Glomerular visceral epithelial cell (primary cell): ENCODE measurements around the gene ANTXR2.
A peak's percentile ranks its signal among the peaks of the same experiment; 100 is the strongest.

ENCODE experiments used
- DNase-seq: peaks from one replicate; pipeline ENCODE4 v3.0.0-alpha.2; 2016; ENCODE audit errors: extremely low spot score

ANTXR2 gene

DNA sequence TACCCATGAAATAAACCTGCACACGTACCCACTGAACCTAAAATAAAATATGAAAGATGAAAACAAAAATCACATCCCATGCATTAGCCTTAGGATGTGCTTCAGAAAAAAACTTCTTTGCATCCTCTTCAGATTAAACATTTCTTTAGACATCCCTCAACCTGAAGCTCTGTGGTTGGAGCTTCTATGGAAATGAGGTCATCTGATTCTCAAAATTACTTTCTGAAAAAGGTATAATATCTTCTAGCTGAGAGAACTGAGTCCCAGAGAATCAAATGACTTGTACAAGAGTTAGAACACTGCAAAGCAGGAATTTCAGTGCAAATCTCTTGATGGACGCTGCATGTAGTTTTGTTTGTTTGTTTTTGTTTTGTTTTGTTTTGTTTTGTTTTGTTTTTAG, 19.1 kb upstream of the ANTXR2 start:
- DNase-seq, result no peak

DNA sequence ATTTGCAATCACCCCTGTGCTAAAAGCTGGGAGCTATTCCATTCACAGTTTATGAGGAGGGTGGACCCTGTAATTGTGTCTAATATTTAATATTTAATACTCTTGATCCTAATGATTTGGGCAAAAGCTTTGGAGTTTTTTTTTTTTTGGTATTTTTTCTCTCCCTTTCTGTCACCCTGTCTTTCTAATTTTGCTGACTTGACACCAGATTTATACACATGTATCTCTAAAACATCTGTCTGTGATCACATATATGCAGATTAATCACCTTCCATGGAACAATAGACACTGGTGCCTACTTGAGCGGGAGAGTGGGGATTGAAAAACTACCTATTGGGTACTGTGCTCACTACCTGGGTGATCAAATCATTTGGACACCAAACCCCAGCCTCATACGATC, 18.7 kb upstream of the ANTXR2 start:
- no peak for DNase-seq

DNA sequence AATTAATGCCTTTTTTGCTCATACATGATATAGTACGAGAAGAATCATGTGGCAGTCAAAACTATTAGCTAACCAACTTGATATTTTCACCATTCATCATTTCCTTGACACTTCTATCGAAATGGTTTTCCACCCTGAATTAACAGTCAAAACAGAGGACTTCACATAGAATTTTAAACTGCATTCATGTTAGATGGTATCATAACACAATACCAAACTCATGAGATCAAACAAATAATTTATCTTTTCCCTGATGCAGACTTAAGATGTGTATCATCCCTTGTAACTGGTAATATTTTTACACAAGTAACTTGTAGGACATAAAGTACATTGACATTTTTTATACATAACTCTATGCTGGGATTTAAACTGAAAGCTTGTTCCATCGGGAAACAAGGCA, 18.2 kb upstream of the ANTXR2 start:
- no peak for DNase-seq

DNA sequence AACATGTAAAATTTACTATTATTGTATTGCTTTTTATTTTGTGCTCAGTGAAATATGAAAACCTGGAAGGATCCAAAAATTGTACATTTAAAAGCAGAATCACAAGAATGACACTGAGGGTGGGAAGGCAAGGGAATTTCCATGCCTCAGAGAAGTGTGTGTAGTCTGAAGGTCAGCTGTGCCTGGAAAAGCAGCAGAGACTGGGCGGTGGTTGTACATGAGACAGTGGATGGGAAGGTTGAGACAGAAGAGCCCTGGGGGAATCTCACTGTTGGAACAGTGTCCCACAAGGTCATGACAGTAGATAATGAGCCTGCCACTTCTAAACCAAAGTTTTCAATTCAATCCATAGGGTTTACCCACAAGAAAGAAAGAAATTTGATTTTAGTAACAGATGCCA, 17.1 kb upstream of the ANTXR2 start:
- no peak for DNase-seq

DNA sequence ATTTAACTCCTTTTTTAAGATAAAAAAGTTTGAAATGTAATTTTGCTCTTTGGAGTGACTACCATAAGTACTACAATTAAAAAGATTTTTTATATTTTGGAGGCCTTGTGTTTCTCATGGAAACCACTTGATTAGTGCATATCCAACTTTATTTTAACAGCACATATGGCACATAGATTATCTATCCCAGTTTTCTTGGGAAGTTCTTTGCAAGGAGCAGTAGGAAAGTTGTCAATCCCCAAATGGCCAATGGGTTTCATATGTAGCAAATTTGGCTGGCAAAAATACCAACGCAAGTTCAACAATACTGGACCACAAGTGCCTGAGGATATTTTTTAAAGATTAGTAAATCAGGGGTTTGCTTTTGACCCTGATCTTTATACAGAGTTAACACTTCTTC, 15.4 kb upstream of the ANTXR2 start:
- no peak for DNase-seq

DNA sequence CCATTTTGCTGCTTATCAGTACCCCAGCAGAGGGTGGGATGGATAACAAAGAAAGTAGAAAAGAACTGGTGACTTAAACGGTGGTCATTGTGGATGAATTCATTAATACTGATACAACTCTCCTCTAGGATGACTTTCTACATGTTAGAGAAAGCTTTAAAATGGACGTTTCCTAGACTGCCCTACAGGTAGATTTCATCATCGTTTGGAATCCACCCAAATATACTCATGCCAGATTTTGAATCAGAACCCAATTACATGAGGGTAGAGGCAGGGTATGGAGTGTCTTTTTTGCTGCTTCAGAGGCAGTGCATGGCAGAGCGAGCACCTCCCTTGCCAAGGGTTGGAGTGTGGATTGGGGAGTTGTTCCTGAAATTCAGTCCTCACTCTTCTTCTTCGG, 13.3 kb upstream of the ANTXR2 start:
- no peak for DNase-seq

DNA sequence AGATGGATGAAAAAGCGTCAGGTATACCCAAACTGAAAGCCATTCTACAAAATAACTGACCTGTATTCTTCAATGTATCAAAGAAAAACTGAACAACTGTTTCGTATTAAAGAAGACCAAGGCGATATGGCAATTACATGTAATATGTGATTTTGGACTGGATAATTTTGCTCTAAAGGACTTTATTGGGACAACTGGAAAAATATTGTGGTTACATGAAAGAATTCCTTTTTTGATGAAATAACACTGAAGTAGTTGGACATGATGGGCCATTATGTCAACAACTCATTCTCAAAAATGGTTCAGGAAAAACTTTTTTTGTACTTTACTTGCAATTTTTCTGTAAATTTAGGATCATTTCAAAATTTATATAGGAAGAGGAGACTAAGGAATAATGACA, 12.1 kb upstream of the ANTXR2 start:
- no peak for DNase-seq

DNA sequence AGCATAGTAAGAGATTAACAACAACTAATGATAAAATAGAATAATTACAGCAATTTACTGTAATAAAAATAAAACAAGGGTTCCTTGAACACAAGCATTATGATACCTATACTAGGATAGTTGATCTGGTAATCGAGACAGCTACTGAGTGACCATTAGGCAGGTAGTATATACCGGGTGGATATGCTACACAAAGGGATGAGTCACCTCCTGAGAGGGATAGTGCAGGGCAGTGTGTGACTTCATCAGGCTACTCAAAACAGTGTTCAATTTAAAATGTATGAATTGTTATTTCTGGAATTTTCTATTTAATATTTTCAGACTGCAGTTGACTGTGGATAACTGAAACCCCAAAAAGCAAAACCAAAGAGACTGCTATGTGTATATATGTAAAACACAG, 9.7 kb upstream of the ANTXR2 start:
- no peak for DNase-seq

DNA sequence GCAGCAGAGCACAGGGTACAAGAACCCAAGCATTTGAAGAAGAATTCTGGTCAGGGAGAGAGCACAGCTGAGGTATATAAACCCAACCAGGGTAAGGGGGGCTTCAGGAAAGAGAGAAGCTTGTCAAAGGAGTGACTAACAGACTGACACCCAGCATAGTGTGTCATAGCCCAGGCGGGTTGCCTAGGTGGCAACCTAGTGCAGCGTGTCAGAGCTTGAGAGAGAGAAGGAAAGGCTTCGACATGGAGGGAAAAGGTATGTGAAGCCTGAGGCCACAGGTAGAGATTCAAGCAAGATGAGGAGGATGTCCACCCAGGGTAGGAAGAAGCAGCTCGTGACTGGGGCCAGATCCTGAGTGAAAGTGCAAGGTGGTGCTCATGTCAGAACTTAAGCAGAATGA, 8.5 kb upstream of the ANTXR2 start:
- DNase-seq, result no peak

DNA sequence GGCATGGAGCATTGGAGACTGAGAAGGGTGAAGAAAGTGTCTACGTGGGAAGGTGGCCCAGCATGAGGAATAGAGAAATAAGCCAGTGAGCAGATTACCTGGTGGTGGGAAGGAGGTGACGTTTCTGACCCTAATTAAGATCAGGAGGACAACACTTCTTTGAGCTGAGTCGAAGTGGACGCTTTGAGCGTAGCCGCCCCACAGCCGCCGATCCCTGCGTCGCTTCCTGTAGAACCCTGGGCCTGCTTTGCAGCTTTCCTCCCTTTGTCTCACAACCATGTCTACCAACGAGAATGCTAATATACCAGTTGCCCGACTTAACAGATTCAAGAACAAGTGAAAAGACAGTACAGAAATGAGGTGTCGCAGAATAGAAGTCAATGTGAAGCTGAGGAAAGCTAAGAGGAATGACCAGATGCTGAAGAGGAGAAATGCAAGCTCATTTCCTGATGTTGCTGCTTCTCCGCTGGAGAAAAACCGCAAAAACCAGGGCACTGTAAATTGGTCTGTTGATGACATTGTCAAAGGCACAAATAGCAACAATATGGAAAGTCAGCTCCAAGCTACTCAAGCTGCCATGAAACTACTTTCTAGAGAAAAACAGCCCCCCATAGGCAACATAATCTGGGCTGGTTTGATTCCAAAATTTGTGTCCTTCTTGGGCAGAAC, 6.4 kb upstream of the ANTXR2 start:
- no peak for DNase-seq

DNA sequence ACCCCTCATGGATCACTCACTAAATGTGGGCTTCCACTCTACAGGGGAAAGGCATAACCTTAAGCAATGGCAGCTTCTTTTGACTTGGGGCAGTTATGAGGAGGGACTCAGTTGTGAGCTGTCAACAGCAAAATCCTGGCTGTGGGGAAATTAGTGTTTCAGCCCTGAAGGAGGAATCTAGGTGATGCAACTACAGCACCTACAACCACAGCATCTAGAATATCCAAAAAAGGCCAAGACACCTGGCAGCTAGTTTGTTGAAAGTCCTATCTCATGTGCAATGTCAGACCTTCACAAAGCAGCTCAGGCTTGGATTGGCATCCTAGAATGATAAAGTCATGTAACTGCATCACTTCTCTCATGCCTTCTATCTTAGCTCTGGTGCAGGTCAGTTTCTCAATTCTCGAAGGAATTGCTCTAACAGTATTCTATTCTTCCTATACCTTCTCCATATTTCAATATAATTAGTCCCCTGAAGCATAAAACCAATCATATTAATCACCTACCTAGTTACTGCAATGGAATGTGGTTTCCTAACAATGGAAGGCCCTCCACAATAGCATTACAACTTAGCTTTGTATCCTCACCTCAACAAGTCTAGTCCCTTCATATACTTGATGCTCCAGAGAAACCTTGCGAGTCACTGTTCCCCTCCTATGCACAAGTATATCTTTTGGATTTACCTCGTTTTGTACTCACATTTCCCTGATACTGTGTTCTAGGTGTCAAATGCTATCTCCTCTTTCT, 5.5 kb upstream of the ANTXR2 start:
- DNase-seq, result no peak

DNA sequence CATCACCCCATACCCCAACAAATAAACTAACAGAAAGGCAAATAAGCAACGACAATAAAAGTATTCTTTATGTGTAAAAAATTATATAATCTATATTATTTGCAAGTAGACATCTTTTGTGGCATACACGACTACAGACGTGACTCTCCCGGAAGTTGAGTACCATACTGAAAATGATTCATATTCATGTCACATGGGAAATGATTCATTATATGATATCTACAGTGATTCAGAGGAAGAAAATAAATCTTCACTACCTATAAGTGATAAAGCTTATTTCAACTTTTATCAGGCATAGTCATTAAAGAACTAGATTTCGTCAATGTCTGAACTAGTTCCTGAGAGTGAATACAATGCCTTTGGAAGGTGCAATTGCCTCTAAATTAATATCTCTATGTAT, 4.6 kb upstream of the ANTXR2 start:
- no peak for DNase-seq

DNA sequence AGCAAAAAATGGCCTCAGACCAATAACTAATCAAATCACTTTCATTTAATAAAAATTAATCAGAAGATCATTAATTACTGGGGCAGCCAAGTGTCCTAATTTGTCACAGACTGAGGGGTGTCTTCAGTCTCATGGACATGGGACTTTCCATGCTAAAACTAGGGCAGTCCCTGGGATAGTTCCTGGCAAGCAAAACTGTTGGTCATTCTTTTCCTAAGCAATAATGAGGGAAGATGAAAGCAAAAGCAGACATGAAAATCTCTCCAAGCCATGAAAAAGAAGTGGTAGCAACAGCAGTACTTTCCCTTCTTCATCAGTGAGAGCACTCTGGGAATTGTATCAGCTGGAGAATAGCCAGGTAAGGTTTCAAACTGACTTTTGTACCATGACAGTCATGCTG, 3.7 kb upstream of the ANTXR2 start:
- DNase-seq, result no peak

DNA sequence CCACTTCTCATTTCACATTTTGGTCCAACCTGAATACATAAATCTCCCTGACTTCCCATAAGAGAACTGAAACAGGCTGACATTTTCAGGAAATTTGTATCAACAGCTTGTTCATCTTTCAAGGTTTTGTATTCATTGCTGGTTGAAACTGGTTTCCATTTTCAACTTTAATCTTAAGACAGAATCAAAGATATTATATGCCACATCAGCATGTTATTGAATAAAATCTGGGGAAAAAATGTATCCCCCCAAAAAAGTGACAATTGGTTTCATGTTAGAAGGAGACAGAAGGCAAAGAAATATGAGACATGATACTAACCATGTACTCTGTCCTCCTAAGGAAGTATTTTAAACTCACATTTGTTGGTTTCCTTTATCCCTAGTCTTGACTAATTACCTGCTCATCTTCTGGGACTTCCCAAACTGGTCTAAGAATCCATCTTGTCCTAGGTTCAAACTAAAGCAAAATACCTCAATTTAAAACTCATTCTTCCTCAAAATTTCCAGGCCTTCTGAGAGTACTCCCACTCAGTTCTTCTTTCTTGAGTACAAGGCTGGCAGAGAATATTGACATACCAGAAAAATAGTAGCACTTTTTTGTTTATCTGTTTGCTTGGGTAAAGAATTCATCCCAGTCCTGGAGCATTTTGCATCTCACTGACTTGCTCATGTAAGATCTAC, 3.1 kb upstream of the ANTXR2 start:
- no peak for DNase-seq

DNA sequence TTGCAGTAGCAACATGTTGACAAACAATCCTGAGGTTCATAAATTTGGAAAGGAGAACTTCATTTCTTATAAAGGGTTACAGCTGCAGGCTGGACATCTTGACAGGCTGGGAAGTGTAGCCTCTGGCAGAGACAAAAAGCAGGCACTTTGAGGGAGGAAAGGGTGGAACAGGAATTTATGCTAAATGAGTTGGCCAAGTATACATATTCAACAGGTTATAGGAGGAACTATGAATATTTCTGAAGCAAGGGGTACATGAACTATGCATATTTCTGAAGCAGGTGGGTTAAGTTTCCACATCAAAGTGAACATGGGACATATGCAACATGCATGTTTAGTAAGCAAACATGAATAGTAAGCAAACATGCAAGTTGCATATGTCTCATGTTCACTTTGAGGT, 1.6 kb upstream of the ANTXR2 start:
- no peak for DNase-seq

DNA sequence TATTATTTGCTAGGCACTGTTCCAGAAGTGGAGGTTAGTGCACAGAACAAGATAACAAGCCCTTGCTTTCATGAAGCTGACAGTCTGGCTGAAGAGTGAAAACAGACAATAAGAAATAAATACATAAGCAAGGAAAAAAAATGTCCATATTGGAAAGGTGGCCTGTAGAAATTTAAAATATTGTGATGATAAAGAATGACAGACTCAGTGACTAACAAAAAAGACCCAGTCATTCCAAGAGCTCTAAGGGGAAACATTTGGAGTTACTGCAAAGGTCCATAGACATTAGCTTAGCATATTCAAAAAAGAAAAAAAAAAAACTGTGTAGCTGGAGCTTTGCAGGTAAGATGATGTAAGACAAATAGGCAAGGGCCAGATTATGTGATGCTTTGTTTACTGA, 1.0 kb upstream of the ANTXR2 start:
- no peak for DNase-seq

DNA sequence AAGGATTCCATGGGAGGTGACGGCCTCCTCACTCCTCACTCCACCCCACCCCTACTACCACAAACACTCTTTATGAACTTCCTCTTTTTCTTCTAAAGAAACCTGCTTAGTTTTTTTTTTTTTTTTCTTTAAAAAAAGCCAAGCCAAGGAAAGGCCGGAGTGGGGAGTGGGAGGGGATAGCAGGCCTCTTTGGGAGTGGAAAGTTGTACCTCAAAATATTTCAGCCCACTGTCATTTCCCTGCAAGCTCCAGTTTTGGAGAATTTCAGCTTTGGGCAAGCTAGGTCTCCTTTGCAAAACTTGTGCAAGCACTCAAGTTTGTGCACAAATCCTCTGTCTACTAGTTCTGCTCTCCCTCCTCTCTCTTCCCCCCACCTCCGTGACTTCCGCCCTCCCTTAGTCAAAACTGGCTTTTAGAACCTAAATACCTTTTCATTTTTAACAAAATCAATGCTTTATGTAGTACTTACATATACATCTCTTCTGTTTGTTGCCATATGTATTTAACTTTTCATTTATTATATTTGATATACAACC, 512 bp upstream of the ANTXR2 start:
- DNase-seq, result no peak

DNA sequence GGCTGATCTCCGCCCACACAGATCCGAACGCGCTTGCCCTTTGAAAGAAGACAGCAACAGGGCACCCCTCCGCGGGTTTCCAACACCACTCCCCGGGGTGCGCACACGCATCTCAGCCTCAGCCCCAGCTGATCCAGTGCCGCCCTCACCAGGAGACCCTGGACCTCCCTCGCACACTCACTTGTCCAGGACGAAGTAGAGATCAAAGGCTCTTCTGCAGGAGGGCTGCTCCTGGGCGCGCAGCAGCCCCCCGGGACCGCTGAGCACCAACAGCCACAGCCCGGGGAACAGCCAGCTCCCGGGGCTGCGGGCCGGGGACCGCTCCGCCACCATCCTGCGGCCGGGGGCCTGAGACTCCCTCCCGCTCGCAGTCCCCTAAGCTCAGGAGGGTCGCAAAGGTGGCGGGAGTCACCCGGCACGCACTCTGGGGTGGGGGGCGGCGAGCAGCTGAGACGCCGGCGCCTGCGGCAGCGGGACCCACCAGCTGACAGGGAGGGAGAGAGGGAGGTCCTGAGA, 743 bp downstream of the ANTXR2 start:
- DNase-seq, result peak; percentile 49

DNA sequence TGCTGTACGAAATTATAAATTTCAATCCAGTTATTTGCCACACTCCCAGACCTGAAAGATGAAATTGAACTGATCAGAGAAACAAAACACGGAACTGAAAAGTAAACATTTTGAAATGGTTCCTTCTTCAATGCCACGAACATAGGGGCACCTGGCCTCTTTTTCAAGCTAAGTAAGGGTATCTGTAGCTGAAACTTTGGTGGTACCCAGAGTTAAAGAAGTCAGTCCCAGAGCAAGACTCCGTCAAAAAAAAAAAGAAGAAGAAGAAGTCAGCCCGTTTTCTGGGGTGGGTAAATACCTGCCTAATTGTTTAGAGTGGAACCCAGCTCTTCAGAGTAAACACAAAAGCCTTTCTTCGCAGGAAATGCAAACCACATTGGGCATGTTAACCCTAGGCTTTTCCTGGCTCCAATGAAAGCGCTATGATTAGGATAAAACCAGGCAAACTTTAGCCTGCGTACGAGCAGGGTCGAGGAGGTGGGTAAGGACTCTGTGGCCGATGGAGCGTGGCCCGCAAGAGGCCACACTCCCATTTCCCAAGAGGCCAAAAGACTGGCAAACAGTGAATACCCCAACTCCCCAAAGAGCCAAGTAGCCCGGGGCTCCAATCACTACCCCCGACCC, 1.3 kb downstream of the ANTXR2 start:
- DNase-seq, result no peak

DNA sequence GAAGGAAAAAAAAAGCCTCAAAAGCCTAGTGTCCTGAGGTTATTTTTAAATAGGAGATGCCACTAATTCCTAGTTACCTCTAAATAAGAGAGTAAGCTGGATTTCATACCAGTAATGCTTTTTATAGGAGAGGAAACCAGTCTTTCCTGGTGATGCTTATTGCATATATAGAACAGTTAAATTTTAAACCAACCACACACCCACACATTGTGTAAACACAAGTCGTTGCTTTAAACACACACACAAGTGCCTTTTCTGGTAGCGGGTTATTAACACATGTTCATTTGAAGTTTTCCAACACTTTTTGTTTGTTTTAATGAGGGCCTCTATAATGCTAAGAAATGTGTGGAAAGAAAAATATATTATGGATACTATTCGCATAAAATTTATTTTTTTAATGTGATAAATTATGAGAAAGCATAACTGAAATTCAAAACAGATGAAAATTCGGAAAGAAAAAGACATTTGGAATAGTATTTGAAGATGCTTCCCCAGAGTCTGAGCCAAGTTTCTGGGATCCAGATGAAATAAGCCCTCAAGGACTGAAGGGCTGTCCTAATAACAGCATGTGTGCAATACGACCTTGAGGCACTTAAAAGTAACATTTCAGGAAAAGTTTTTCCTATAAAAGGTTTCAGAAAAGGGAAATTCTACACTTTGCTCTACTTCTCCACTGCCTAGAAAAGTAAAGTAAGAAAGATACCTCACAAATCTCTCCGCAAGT, 2.0 kb downstream of the ANTXR2 start:
- DNase-seq, result no peak
